Stimulated activated CD8-positive, alpha-beta memory T cell treated with anti-CD3 and anti-CD28 coated beads, Interleukin-4, amount 100 ng/mL, for 48 hours (primary cell): ENCODE results near the gene SPRN.
"Not testable (repeated sequence)": the region's sequence is repeated elsewhere in the genome, so short reads cannot be mapped to it uniquely, and the experiment has no call there.

Source experiments
- DNase-seq: peaks from one replicate; pipeline ENCODE4 v3.0.0-alpha.2; 2020

The SPRN gene

GRCh38 chr10:133439517-133440461, 15.4 kb upstream of the SPRN start:
- DNase-seq, result no peak

GRCh38 chr10:133438711-133439273, 14.4 kb upstream of the SPRN start:
- no peak for DNase-seq

GRCh38 chr10:133432789-133433188, 8.4 kb upstream of the SPRN start:
- not testable (repeated sequence) for DNase-seq

GRCh38 chr10:133431888-133432613, 7.6 kb upstream of the SPRN start:
- not testable (repeated sequence) for DNase-seq

- not testable (repeated sequence) for DNase-seq
Observed at GRCh38 chr10:133429571-133429970, 5.1 kb upstream of the SPRN start.

GRCh38 chr10:133424102-133424501, 323 bp downstream of the SPRN start:
- not testable (repeated sequence) for DNase-seq

- DNase-seq, result no peak
Observed at GRCh38 chr10:133422807-133423771, 1.3 kb downstream of the SPRN start.

GRCh38 chr10:133422223-133422806, 2.1 kb downstream of the SPRN start:
- no peak for DNase-seq

GRCh38 chr10:133421336-133422222, 2.8 kb downstream of the SPRN start:
- no peak for DNase-seq

- DNase-seq, result no peak
Observed at GRCh38 chr10:133420579-133420978, 3.8 kb downstream of the SPRN start.

GRCh38 chr10:133420028-133420427, 4.4 kb downstream of the SPRN start:
- no peak for DNase-seq

GRCh38 chr10:133419211-133419950, 5.0 kb downstream of the SPRN start:
- no peak for DNase-seq

- no peak for DNase-seq
Observed at GRCh38 chr10:133418289-133418993, 6.0 kb downstream of the SPRN start.

- DNase-seq, result no peak
Observed at GRCh38 chr10:133415752-133416151, 8.7 kb downstream of the SPRN start.

- not testable (repeated sequence) for DNase-seq
Observed at GRCh38 chr10:133414401-133414800, 10.0 kb downstream of the SPRN start.

- no peak for DNase-seq
Observed at GRCh38 chr10:133412381-133412711, 12.1 kb downstream of the SPRN start.

GRCh38 chr10:133411523-133412380, 12.7 kb downstream of the SPRN start:
- DNase-seq, result no peak

- no peak for DNase-seq
Observed at GRCh38 chr10:133405844-133406527, 18.4 kb downstream of the SPRN start.
